ENCODE measurements around the gene MACROD2.

Gene MACROD2

GRCh38 chr20:15740046-15740775, 1744.9 kb downstream of the MACROD2 start:
- no peaks in the 10 kb centered on the region for H3K27me3 ChIP-seq
- H3K4me3 ChIP-seq (ENCODE audit: low read depth in 1 of 2, low read length in 1 of 2) = no peak overlapping the region
- no peaks in the 10 kb centered on the region for H3K9me3 ChIP-seq
- no peaks in the 10 kb centered on the region for H3K36me3 ChIP-seq
- H3K4me1 ChIP-seq (ENCODE audit: control insufficient read depth in 1 of 2, insufficient read depth in 1 of 2, low read depth in 1 of 2, low read length in 1 of 2) = no peaks in the 10 kb centered on the region
- no peak for TF ChIP-seq CTCF (IDR thresholded peaks at IDR 0.05)
- no peak overlapping the region for H3K27ac ChIP-seq

- no peaks in the 10 kb centered on the region for H3K36me3 ChIP-seq
- no peak for TF ChIP-seq CTCF (IDR thresholded peaks at IDR 0.05)
- no peak overlapping the region for H3K4me3 ChIP-seq (ENCODE audit: low read depth in 1 of 2, low read length in 1 of 2)
- no peaks in the 10 kb centered on the region for H3K9me3 ChIP-seq
- H3K27ac ChIP-seq = no peak overlapping the region
- H3K4me1 ChIP-seq (ENCODE audit: control insufficient read depth in 1 of 2, insufficient read depth in 1 of 2, low read depth in 1 of 2, low read length in 1 of 2) = no peaks in the 10 kb centered on the region
- H3K27me3 ChIP-seq = no peaks in the 10 kb centered on the region
These were observed 1746.8 kb downstream of the MACROD2 start for GRCh38 chr20:15742087-15742486.

- Histone ChIP-seq H3K27ac (no peak overlapping the region), H3K36me3 (no peaks in the 10 kb centered on the region), H3K4me3 (ENCODE audit: low read depth in 1 of 2, low read length in 1 of 2) (no peak overlapping the region), H3K9me3 (no peaks in the 10 kb centered on the region), H3K4me1 (ENCODE audit: control insufficient read depth in 1 of 2, insufficient read depth in 1 of 2, low read depth in 1 of 2, low read length in 1 of 2) (no peaks in the 10 kb centered on the region), H3K27me3 (no peaks in the 10 kb centered on the region)
- no peak for TF ChIP-seq CTCF (IDR thresholded peaks at IDR 0.05)
These were observed 1747.3 kb downstream of the MACROD2 start for GRCh38 chr20:15742627-15743026.

- H3K27me3 ChIP-seq = no peaks in the 10 kb centered on the region
- no peaks in the 10 kb centered on the region for H3K36me3 ChIP-seq
- no peak overlapping the region for H3K27ac ChIP-seq
- no peaks in the 10 kb centered on the region for H3K9me3 ChIP-seq
- no peak for TF ChIP-seq CTCF (IDR thresholded peaks at IDR 0.05)
- H3K4me1 ChIP-seq (ENCODE audit: control insufficient read depth in 1 of 2, insufficient read depth in 1 of 2, low read depth in 1 of 2, low read length in 1 of 2) = no peaks in the 10 kb centered on the region
- H3K4me3 ChIP-seq (ENCODE audit: low read depth in 1 of 2, low read length in 1 of 2) = no peak overlapping the region
These were observed 1760.9 kb downstream of the MACROD2 start for GRCh38 chr20:15756002-15756753.

- no peak for TF ChIP-seq CTCF (IDR thresholded peaks at IDR 0.05)
- no peaks in the 10 kb centered on the region for H3K36me3 ChIP-seq
- no peak overlapping the region for H3K4me3 ChIP-seq (ENCODE audit: low read depth in 1 of 2, low read length in 1 of 2)
- H3K27ac ChIP-seq = no peak overlapping the region
- no peaks in the 10 kb centered on the region for H3K4me1 ChIP-seq (ENCODE audit: control insufficient read depth in 1 of 2, insufficient read depth in 1 of 2, low read depth in 1 of 2, low read length in 1 of 2)
- H3K9me3 ChIP-seq = no peaks in the 10 kb centered on the region
- H3K27me3 ChIP-seq = no peaks in the 10 kb centered on the region
These were observed 1761.4 kb downstream of the MACROD2 start for GRCh38 chr20:15756754-15757115.
